Right atrium auricular region (tissue), 2 donors: Measurements from ENCODE around the gene PAPOLA. TPM values are rescaled to one million over a fixed set of nuclear protein-coding genes. Genes with fewer than 3 reads are reported as not detected.

Experiments
- DNase-seq: peaks from one replicate; pipeline ENCODE4 v3.0.0-alpha.2; 2019; ENCODE audit warnings: low spot score
- H3K27ac ChIP-seq, 2 donors: fragments of 200-600 bp; sonication (generic); 1 replicate in 1 of 2; 2 replicates in 1 of 2; pipeline ENCODE4 v1.5.1; 2016 to 2019
- H3K27me3 ChIP-seq, 2 donors: fragments of 200-600 bp; sonication (generic); one replicate each; pipeline versions ENCODE4 v1.5.1 to v1.6.0; 2017 to 2019
- H3K36me3 ChIP-seq: fragments of 200-600 bp; sonication (generic); one replicate; pipeline ENCODE4 v1.5.1; 2016
- H3K4me1 ChIP-seq, 2 donors: fragments of 200-600 bp; sonication (generic); one replicate each; pipeline versions ENCODE4 v1.5.1 to v1.6.0; 2017 to 2019
- H3K4me3 ChIP-seq, 2 donors: fragments of 200-600 bp; sonication (generic); 1 replicate in 1 of 2; 2 replicates in 1 of 2; pipeline ENCODE4 v1.5.1; 2017 to 2019; ENCODE audit warnings: mild to moderate bottlenecking in 1 of 2, moderate library complexity in 1 of 2
- H3K9me3 ChIP-seq, 2 donors: fragments of 200-600 bp; sonication (generic); one replicate each; pipeline ENCODE4 v1.5.1; 2019
- CTCF ChIP-seq, 2 donors: fragments of 200-600 bp; sonication (generic); IDR thresholded peaks; one replicate each; pipeline ENCODE4 v1.5.1; 2019; ENCODE audit warnings: antibody characterized with exemption in 2 of 2
- total RNA-seq, 2 donors: library from RNA; depleted of rRNA; stranded (reverse); fragments of >200 nt; gene quantifications; one replicate each; pipeline ENCODE4 v1.1.0, GENCODE V29; 2016

The PAPOLA gene
- total RNA-seq, 2 donors from 2014 or later = 85.2 to 91.9 TPM

GRCh38 chr14:96568621-96569020, 66.4 kb downstream of the PAPOLA start:
- H3K27ac ChIP-seq = no peak overlapping the region
- H3K36me3 ChIP-seq = peaks cover 22% of the 10 kb centered on the region
- no peak overlapping the region for H3K4me3 ChIP-seq
- TF ChIP-seq CTCF (IDR thresholded peaks at IDR 0.05) = no peak
- no peaks in the 10 kb centered on the region for H3K9me3 ChIP-seq
- no peak for DNase-seq
- peaks cover 0 to 7% of the 10 kb centered on the region in 2 donors for H3K4me1 ChIP-seq
- no peaks in the 10 kb centered on the region for H3K27me3 ChIP-seq

GRCh38 chr14:96571311-96571710, 69.1 kb downstream of the PAPOLA start:
- Histone ChIP-seq H3K4me3 (no peak overlapping the region), H3K9me3 (no peaks in the 10 kb centered on the region), H3K4me1 (peaks cover 0 to 29% of the 10 kb centered on the region in 2 donors), H3K36me3 (no peaks in the 10 kb centered on the region), H3K27me3 (no peaks in the 10 kb centered on the region), H3K27ac (no peak overlapping the region)
- no peak for TF ChIP-seq CTCF (IDR thresholded peaks at IDR 0.05)
- no peak for DNase-seq

GRCh38 chr14:96573473-96574100, 71.4 kb downstream of the PAPOLA start:
- DNase-seq = no peak
- H3K4me3 ChIP-seq = no peak overlapping the region
- H3K36me3 ChIP-seq = no peaks in the 10 kb centered on the region

GRCh38 chr14:96574171-96574632, 72.0 kb downstream of the PAPOLA start:
- TF ChIP-seq CTCF (IDR thresholded peaks at IDR 0.05) = no peak
- Histone ChIP-seq H3K4me3 (no peak overlapping the region), H3K27ac (no peak overlapping the region)

More at GRCh38 chr14:96573473-96574100, 71.4 kb downstream of the PAPOLA start:
- TF ChIP-seq CTCF (IDR thresholded peaks at IDR 0.05) = no peak
- H3K4me1 ChIP-seq = peaks cover 0 to 37% of the 10 kb centered on the region in 2 donors
- no peaks in the 10 kb centered on the region for H3K9me3 ChIP-seq
- H3K27ac ChIP-seq = no peak overlapping the region
- H3K27me3 ChIP-seq = no peaks in the 10 kb centered on the region

GRCh38 chr14:96574633-96575632, 72.8 kb downstream of the PAPOLA start:
- DNase-seq = peak; percentile 55
- TF ChIP-seq CTCF (IDR thresholded peaks at IDR 0.05) = no peak

More at GRCh38 chr14:96574171-96574632, 72.0 kb downstream of the PAPOLA start:
- H3K27me3 ChIP-seq = no peaks in the 10 kb centered on the region
- no peak for DNase-seq
- peaks cover 0 to 37% of the 10 kb centered on the region in 2 donors for H3K4me1 ChIP-seq
- no peaks in the 10 kb centered on the region for H3K36me3 ChIP-seq
- no peaks in the 10 kb centered on the region for H3K9me3 ChIP-seq

More at GRCh38 chr14:96574633-96575632, 72.8 kb downstream of the PAPOLA start:
- peaks cover 0 to 37% of the 10 kb centered on the region in 2 donors for H3K4me1 ChIP-seq
- no peaks in the 10 kb centered on the region for H3K36me3 ChIP-seq
- H3K4me3 ChIP-seq = no peak overlapping the region
- H3K27me3 ChIP-seq = no peaks in the 10 kb centered on the region
- H3K27ac ChIP-seq = no peak overlapping the region
- no peaks in the 10 kb centered on the region for H3K9me3 ChIP-seq
